Muscle layer of duodenum (tissue), 2 donors: ENCODE data around the gene ATP9A.

ENCODE experiments used
- H3K27ac ChIP-seq: one replicate; pipeline ENCODE4 v1.7.0; 2013; ENCODE audit warnings: mild to moderate bottlenecking, low read length
- H3K27me3 ChIP-seq: one replicate; pipeline ENCODE4 v1.7.0; 2013; ENCODE audit warnings: low read depth, mild to moderate bottlenecking, control low read depth, low read length
- H3K36me3 ChIP-seq, 2 donors: one replicate each; pipeline ENCODE4 v1.7.0; 2013; ENCODE audit warnings: low read length in 2 of 2, control low read depth in 1 of 2, mild to moderate bottlenecking in 1 of 2; ENCODE audit not compliant: insufficient read depth in 2 of 2, control insufficient read depth in 1 of 2
- H3K4me1 ChIP-seq, 2 donors: one replicate each; pipeline ENCODE4 v1.7.0; 2013; ENCODE audit warnings: low read length in 2 of 2, mild to moderate bottlenecking in 2 of 2, control low read depth in 1 of 2, moderate library complexity in 1 of 2; ENCODE audit not compliant: insufficient read depth in 2 of 2, control insufficient read depth in 1 of 2
- H3K4me3 ChIP-seq, 2 donors: one replicate each; pipeline ENCODE4 v1.7.0; 2013; ENCODE audit warnings: low read length in 2 of 2, low read depth in 1 of 2, mild to moderate bottlenecking in 1 of 2
- H3K9me3 ChIP-seq, 2 donors: one replicate each; pipeline ENCODE4 v1.7.0; 2013; ENCODE audit warnings: low read length in 2 of 2, control low read depth in 1 of 2, mild to moderate bottlenecking in 1 of 2; ENCODE audit not compliant: control insufficient read depth in 1 of 2
- donor health status: healthy.

Gene ATP9A

GRCh38 chr20:51592564-51592963 lies 175.6 kb downstream of the ATP9A start:
- Histone ChIP-seq H3K4me1 (peaks cover 0 to 16% of the 10 kb centered on the region in 2 donors), H3K36me3 (no peaks in the 10 kb centered on the region), H3K9me3 (no peaks in the 10 kb centered on the region), H3K4me3 (no peak overlapping the region), H3K27ac (no peak overlapping the region), H3K27me3 (no peaks in the 10 kb centered on the region)

GRCh38 chr20:51591871-51592270 lies 176.3 kb downstream of the ATP9A start:
- Histone ChIP-seq H3K27me3 (no peaks in the 10 kb centered on the region), H3K36me3 (no peaks in the 10 kb centered on the region), H3K9me3 (no peaks in the 10 kb centered on the region), H3K4me1 (peaks cover 0 to 16% of the 10 kb centered on the region in 2 donors), H3K27ac (no peak overlapping the region), H3K4me3 (no peak overlapping the region)

GRCh38 chr20:51588762-51589161 lies 179.4 kb downstream of the ATP9A start:
- Histone ChIP-seq H3K27me3 (no peaks in the 10 kb centered on the region), H3K9me3 (no peaks in the 10 kb centered on the region), H3K4me3 (no peak overlapping the region), H3K4me1 (peaks cover 0 to 2% of the 10 kb centered on the region in 2 donors), H3K27ac (no peak overlapping the region), H3K36me3 (no peaks in the 10 kb centered on the region)

DNA sequence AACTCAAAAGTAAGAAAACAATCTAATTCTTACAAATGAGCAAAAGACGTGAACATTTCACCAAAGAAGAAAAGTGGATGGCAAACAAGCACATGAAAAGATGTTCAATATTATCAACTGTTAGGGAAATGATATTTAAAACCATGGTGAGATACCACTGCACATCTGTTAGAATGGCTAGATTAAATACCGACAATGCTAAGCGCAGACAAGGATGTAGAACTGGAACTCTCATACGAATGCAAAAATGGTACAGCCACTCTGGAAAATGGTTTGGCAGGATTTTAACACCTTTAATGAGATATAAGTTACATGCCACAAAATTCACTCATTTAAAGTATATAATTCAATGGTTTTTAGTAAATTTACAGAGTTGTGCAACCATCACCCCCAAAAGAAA lies 181.0 kb downstream of the ATP9A start:
- no peaks in the 10 kb centered on the region for H3K4me1 ChIP-seq
- no peaks in the 10 kb centered on the region for H3K9me3 ChIP-seq
- no peaks in the 10 kb centered on the region for H3K27me3 ChIP-seq
- no peaks in the 10 kb centered on the region for H3K36me3 ChIP-seq
- H3K4me3 ChIP-seq = no peak overlapping the region
- no peak overlapping the region for H3K27ac ChIP-seq

GRCh38 chr20:51586005-51586440 lies 182.2 kb downstream of the ATP9A start:
- H3K27ac ChIP-seq = no peak overlapping the region
- no peaks in the 10 kb centered on the region for H3K36me3 ChIP-seq
- no peak overlapping the region for H3K4me3 ChIP-seq
- no peaks in the 10 kb centered on the region for H3K27me3 ChIP-seq
- H3K4me1 ChIP-seq = no peaks in the 10 kb centered on the region
- H3K9me3 ChIP-seq = no peaks in the 10 kb centered on the region

GRCh38 chr20:51585148-51585547 lies 183.0 kb downstream of the ATP9A start:
- no peaks in the 10 kb centered on the region for H3K36me3 ChIP-seq
- H3K9me3 ChIP-seq = no peaks in the 10 kb centered on the region
- no peak overlapping the region for H3K27ac ChIP-seq
- no peaks in the 10 kb centered on the region for H3K27me3 ChIP-seq
- no peak overlapping the region for H3K4me3 ChIP-seq
- H3K4me1 ChIP-seq = no peaks in the 10 kb centered on the region

GRCh38 chr20:51584737-51585136 lies 183.5 kb downstream of the ATP9A start:
- Histone ChIP-seq H3K4me3 (no peak overlapping the region), H3K27ac (no peak overlapping the region), H3K36me3 (no peaks in the 10 kb centered on the region), H3K4me1 (no peaks in the 10 kb centered on the region), H3K27me3 (no peaks in the 10 kb centered on the region), H3K9me3 (no peaks in the 10 kb centered on the region)

GRCh38 chr20:51584116-51584515 lies 184.1 kb downstream of the ATP9A start:
- H3K9me3 ChIP-seq = no peaks in the 10 kb centered on the region
- no peak overlapping the region for H3K27ac ChIP-seq

DNA sequence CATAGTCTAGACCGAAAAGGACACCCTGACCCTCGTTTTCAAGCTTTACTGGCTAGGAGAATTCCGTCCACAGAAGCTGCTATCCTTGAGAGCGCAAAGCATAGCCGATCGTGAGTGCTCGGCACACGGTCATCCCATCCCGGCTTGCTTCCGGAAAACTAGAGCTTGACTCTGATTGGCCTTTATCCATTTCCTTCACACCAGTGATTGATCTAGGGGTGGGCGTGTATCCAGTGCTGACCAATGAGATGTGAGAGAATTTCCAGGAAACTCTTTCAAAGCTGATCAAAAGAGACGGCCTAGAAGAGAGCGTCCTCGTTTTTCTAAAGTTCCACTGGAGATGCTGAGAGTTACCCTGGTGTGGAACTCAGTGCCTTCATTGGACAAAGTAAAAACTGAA lies 184.7 kb downstream of the ATP9A start:
- Histone ChIP-seq H3K4me1 (no peaks in the 10 kb centered on the region), H3K27me3 (no peaks in the 10 kb centered on the region), H3K36me3 (no peaks in the 10 kb centered on the region), H3K27ac (no peak overlapping the region), H3K4me3 (no peak overlapping the region), H3K9me3 (no peaks in the 10 kb centered on the region)

More at GRCh38 chr20:51584116-51584515, 184.1 kb downstream of the ATP9A start:
- no peaks in the 10 kb centered on the region for H3K27me3 ChIP-seq
- H3K36me3 ChIP-seq = no peaks in the 10 kb centered on the region
- no peak overlapping the region for H3K4me3 ChIP-seq
- H3K4me1 ChIP-seq = no peaks in the 10 kb centered on the region

DNA sequence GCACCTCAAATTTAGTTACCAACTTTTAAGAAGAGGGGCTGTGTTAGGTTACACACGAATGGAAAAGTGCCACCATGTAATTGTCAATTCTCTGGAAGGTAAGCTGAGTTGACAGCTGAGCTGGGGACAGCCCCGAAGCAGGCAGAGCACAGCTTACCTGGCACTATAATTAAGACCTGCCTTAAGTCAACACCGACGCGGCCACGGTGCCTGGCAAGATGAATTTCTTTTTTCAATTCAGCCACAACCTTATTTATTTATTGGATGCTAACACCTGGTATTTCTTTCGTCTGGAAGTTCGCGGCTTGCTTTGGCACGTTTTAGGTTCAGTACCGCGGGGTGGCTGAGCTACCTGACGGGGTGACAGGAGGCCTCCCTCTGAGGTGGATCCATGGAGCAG lies 185.1 kb downstream of the ATP9A start:
- no peak overlapping the region for H3K4me3 ChIP-seq
- no peaks in the 10 kb centered on the region for H3K4me1 ChIP-seq
- H3K27me3 ChIP-seq = no peaks in the 10 kb centered on the region
- H3K9me3 ChIP-seq = no peaks in the 10 kb centered on the region
- H3K27ac ChIP-seq = no peak overlapping the region
- H3K36me3 ChIP-seq = no peaks in the 10 kb centered on the region

DNA sequence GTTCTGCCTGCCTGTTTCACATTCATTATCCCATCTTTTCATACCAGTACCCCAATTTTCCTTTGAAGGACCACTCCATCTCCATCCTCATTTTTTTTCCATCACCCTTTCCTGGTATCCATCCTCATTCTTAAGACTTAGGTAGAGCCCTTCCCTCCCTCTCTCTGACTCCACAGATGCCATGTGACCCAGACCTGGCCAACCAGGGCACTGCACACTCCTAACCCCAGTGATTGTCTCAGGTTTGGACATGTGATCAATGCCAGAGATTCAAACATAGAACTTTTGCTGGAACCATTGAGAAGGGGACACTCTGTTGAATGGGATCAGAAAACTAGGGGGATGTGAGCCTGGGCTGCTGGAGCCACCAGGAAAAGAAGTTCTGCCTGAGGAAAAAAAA lies 186.6 kb downstream of the ATP9A start:
- Histone ChIP-seq H3K4me1 (no peaks in the 10 kb centered on the region), H3K27me3 (no peaks in the 10 kb centered on the region), H3K4me3 (no peak overlapping the region), H3K36me3 (no peaks in the 10 kb centered on the region), H3K27ac (no peak overlapping the region), H3K9me3 (no peaks in the 10 kb centered on the region)

DNA sequence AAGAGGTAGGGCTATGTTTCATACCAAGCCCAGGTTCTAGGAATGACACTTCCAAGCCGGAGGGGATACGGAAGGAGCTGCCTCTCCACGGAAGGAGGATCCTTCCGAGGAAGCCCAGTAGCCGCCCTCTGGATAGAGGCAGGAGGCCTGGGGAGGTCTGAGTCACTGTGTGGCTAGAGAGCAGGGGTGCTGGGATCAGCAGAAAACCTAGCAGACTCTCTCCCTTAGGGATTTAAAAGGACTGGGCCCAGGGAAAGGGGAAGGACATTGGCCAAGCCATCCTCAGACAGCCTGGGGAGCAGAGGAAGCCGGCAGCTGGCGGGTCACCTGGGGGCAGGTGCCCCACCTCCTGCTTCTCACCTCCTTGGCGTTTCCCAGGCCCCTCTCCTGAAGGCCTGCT lies 189.1 kb downstream of the ATP9A start:
- Histone ChIP-seq H3K36me3 (no peaks in the 10 kb centered on the region), H3K9me3 (no peaks in the 10 kb centered on the region), H3K4me1 (no peaks in the 10 kb centered on the region), H3K27me3 (no peaks in the 10 kb centered on the region), H3K27ac (no peak overlapping the region), H3K4me3 (no peak overlapping the region)
